ENCODE results near the gene TMEM8B. TPM values are rescaled to one million over a fixed set of nuclear protein-coding genes. Genes with fewer than 3 reads are reported as not detected.

Gene TMEM8B
- total RNA-seq, 1 donor from 2014 or later = 9.0 TPM

DNA sequence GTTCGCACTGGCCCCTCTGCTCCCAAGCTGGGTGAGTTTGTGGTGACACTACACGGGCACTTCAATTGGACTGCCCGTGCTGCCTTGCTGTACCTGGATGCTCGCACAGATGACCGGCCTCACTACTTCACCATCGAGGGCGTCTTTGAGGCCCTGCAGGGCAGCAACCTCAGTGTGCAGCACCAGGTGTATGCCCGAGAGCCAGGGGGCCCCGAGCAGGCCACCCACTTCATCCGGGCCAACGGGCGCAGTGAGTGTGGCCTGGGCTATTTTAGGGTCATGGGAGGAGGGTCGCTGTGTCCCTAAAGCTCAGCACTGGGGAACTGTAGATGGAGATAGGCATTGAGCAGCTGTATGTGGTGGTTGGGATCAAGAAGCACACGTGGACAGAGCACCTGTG is 36.2 kb upstream of the TMEM8B start:
- H3K4me3 Mint-ChIP-seq (ENCODE audit: unreplicated experiment) = no peak overlapping the region
- no peak for DNase-seq (ENCODE audit: low spot score)
- H3K4me1 Mint-ChIP-seq (ENCODE audit: unreplicated experiment) = peaks cover 37% of the 10 kb centered on the region
- H3K9me3 Mint-ChIP-seq (ENCODE audit: unreplicated experiment) = no peaks in the 10 kb centered on the region
- H3K27me3 Mint-ChIP-seq (ENCODE audit: unreplicated experiment) = peaks cover 12% of the 10 kb centered on the region
- peaks cover 5% of the 10 kb centered on the region for H3K36me3 Mint-ChIP-seq (ENCODE audit: low read depth, unreplicated experiment)
- no peak overlapping the region for H3K27ac Mint-ChIP-seq (ENCODE audit: unreplicated experiment)
- TF ChIP-seq, protein P1, sequence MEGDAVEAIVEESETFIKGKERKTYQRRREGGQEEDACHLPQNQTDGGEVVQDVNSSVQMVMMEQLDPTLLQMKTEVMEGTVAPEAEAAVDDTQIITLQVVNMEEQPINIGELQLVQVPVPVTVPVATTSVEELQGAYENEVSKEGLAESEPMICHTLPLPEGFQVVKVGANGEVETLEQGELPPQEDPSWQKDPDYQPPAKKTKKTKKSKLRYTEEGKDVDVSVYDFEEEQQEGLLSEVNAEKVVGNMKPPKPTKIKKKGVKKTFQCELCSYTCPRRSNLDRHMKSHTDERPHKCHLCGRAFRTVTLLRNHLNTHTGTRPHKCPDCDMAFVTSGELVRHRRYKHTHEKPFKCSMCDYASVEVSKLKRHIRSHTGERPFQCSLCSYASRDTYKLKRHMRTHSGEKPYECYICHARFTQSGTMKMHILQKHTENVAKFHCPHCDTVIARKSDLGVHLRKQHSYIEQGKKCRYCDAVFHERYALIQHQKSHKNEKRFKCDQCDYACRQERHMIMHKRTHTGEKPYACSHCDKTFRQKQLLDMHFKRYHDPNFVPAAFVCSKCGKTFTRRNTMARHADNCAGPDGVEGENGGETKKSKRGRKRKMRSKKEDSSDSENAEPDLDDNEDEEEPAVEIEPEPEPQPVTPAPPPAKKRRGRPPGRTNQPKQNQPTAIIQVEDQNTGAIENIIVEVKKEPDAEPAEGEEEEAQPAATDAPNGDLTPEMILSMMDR (IDR thresholded peaks at IDR 0.05; ENCODE audit: unreplicated experiment) = no peak

DNA sequence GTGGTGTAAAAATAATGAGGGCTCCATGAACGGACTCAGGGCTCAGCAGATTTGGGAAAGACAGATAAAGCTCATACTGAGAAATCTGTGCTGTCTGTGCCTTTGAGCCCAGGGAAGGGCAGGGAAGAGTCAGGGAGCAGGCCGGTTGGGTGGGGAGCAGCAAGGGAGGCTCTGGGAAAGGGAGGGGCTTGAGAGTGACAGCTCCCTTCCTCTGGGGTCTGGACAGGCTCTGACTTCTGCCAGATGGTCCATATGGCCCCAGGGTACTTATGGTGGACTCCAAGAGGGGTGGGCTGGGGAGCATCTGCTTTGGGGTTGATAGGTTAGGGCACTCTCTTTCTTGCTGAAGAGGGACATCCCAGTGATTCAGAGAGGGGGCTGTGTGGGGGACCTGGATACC is 35.6 kb upstream of the TMEM8B start:
- H3K4me3 Mint-ChIP-seq (ENCODE audit: unreplicated experiment) = no peak overlapping the region
- H3K9me3 Mint-ChIP-seq (ENCODE audit: unreplicated experiment) = no peaks in the 10 kb centered on the region
- no peak overlapping the region for H3K27ac Mint-ChIP-seq (ENCODE audit: unreplicated experiment)
- peaks cover 12% of the 10 kb centered on the region for H3K27me3 Mint-ChIP-seq (ENCODE audit: unreplicated experiment)
- TF ChIP-seq, protein P1 (IDR thresholded peaks at IDR 0.05; ENCODE audit: unreplicated experiment) = no peak
- H3K36me3 Mint-ChIP-seq (ENCODE audit: low read depth, unreplicated experiment) = peaks cover 5% of the 10 kb centered on the region
- no peak for DNase-seq (ENCODE audit: low spot score)
- H3K4me1 Mint-ChIP-seq (ENCODE audit: unreplicated experiment) = peaks cover 37% of the 10 kb centered on the region

DNA sequence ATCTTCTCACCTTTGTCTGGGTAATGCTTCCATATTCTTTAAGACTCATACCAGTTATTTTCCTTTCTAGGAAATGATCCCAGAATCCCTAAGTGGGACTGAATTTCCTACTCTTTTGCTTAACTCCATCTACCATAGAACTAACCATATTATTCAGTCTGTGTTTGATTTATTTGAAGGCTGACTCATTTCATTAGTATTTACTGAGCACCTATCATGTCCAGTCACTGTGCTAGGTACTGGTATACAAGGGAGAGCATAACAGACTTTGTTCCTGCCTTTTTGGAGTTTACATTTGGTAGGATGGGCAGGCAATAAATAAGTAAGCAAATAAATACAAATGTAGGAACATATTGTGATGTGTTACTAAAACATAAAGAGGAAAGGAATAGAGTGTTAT is 33.3 kb upstream of the TMEM8B start:
- Mint-ChIP-seq H3K27ac (ENCODE audit: unreplicated experiment) (no peak overlapping the region), H3K4me3 (ENCODE audit: unreplicated experiment) (no peak overlapping the region), H3K27me3 (ENCODE audit: unreplicated experiment) (peaks cover 7% of the 10 kb centered on the region), H3K9me3 (ENCODE audit: unreplicated experiment) (no peaks in the 10 kb centered on the region), H3K36me3 (ENCODE audit: low read depth, unreplicated experiment) (peaks cover 15% of the 10 kb centered on the region), H3K4me1 (ENCODE audit: unreplicated experiment) (peaks cover 35% of the 10 kb centered on the region)
- TF ChIP-seq, protein P1 (IDR thresholded peaks at IDR 0.05; ENCODE audit: unreplicated experiment) = no peak
- DNase-seq (ENCODE audit: low spot score) = no peak

DNA sequence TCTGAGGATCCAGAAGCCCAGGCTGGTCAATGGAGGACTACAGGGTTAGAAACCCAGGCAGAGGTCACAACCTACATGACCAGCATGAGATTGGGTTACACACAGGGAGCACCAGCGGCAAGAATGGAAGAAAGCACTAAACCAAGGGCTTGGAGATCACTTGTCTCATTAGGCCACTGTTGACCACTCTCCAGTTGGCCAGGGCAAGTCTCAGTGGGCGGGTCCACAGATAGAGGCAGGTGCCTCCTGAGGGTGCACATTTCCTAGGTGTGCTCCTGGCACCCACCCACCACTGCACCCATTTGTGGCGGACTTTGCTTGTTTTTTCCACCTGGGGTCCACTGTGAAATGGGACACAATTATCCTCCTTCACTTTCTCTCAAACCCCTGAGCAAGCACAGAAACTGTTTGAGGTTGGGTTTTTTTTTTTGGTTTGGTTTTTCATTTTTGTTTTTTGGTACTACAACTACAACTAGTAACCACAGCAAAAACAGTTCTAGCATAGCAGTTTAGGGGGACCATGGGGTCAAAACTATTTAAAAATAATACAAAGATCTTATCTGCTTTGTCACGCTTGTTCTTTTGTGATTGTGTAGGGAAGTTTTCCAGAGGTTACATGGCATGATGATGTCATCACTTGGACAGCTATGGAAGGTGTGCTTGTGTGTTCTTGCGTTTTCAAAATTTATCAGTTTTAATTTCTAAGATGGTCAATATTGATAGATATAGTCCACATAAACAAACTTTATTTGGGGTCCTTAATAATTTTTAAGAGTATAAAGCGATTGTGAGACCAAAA is 31.5 kb upstream of the TMEM8B start:
- Mint-ChIP-seq H3K9me3 (ENCODE audit: unreplicated experiment) (no peaks in the 10 kb centered on the region), H3K4me3 (ENCODE audit: unreplicated experiment) (no peak overlapping the region), H3K27ac (ENCODE audit: unreplicated experiment) (no peak overlapping the region), H3K4me1 (ENCODE audit: unreplicated experiment) (peaks cover 32% of the 10 kb centered on the region), H3K27me3 (ENCODE audit: unreplicated experiment) (peaks cover 9% of the 10 kb centered on the region), H3K36me3 (ENCODE audit: low read depth, unreplicated experiment) (peaks cover 29% of the 10 kb centered on the region)
- DNase-seq (ENCODE audit: low spot score) = no peak
- TF ChIP-seq, protein P1 (IDR thresholded peaks at IDR 0.05; ENCODE audit: unreplicated experiment) = no peak

DNA sequence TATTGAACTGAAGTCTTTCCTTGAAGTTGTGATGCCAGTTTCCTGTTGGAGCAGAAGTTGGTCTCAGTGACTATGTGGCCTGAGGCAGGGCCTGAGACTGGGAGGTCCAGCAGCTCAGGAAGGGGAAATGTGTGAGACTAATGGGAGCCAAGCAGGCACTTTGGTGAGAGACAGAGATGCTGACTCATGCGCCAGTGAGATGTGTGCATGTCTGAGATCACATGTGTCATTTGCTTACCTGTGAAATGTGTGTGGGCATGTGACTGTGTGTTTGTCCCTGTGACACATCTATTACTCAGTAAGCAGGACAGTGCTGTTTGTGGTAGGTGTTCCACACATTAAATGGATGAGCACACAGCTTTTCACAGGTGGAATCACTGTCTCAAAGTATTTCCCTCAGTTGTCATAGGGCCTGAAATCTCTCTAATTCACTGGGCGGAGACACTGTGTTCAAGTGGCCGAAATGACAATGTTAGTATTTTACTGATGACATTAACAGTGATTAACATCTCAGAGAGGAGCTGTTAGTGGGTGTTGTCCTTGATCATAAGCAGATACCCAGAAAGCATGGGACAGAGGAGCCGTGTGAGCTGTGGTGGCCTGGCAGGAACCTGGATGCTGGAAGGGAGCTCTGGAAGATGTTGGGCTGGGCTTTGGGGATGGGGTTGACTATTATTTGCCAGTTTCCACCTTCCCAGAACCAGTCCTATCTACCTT is 30.2 kb upstream of the TMEM8B start:
- peaks cover 3% of the 10 kb centered on the region for H3K27me3 Mint-ChIP-seq (ENCODE audit: unreplicated experiment)
- peak overlapping the region; percentile 39 for H3K27ac Mint-ChIP-seq (ENCODE audit: unreplicated experiment)
- TF ChIP-seq, protein P1 (IDR thresholded peaks at IDR 0.05; ENCODE audit: unreplicated experiment) = no peak

More for the DNA sequence above, 30.2 kb upstream of the TMEM8B start:
- Mint-ChIP-seq H3K36me3 (ENCODE audit: low read depth, unreplicated experiment) (peaks cover 27% of the 10 kb centered on the region), H3K4me3 (ENCODE audit: unreplicated experiment) (no peak overlapping the region), H3K9me3 (ENCODE audit: unreplicated experiment) (no peaks in the 10 kb centered on the region), H3K4me1 (ENCODE audit: unreplicated experiment) (peaks cover 20% of the 10 kb centered on the region)
- DNase-seq (ENCODE audit: low spot score) = no peak
